ENCODE measurements around the gene SPATA6L. TPM values are rescaled to one million over a fixed set of nuclear protein-coding genes. Genes with fewer than 3 reads are reported as not detected.

SPATA6L gene
- total and polyA plus RNA-seq, 10 of the 15 experiments (the other 5 are each of a cell fraction or from before 2014, with no cell fraction given): 0.37 to 1.6 (median 0.91) TPM

- TF ChIP-seq ZSCAN29 (IDR thresholded peaks at IDR 0.05) (no peak), ZZZ3 (IDR thresholded peaks at IDR 0.05; ENCODE audit: control insufficient read depth, insufficient read length, low read depth) (no peak), RAD51 (IDR thresholded peaks at IDR 0.05) (no peak), WRNIP1 (IDR thresholded peaks at IDR 0.05; ENCODE audit: borderline replicate concordance, low read depth, low read length) (no peak), BMI1 (IDR thresholded peaks at IDR 0.05; ENCODE audit: borderline replicate concordance) (no peak), NFYA (IDR thresholded peaks at IDR 0.05; ENCODE audit: borderline replicate concordance, low read depth, low read length) (no peak), POU2F2 (IDR thresholded peaks at IDR 0.05; ENCODE audit: borderline replicate concordance, low read depth, low read length) (peak; percentile 95), MEF2B (IDR thresholded peaks at IDR 0.05; ENCODE audit: partially characterized antibody, poor library complexity, severe bottlenecking) (peak; percentile 53), GABPA (IDR thresholded peaks at IDR 0.05; ENCODE audit: low read depth) (0 out of 2 replicates have a peak, but pooled peaks have one; percentile 14), ASH2L (IDR thresholded peaks at IDR 0.05; ENCODE audit: borderline replicate concordance, low read depth) (no peak), MAX (IDR thresholded peaks at IDR 0.05; ENCODE audit: low read depth, low read length) (no peak), SMAD1 (IDR thresholded peaks at IDR 0.05; ENCODE audit: low read depth, partially characterized antibody) (no peak), RELA (IDR thresholded peaks at IDR 0.05; ENCODE audit: borderline replicate concordance, partially characterized antibody) (no peak), SMAD5 (IDR thresholded peaks at IDR 0.05; ENCODE audit: low read depth) (no peak), NFIC (IDR thresholded peaks at IDR 0.05; ENCODE audit: low read depth, low read length) (peak; percentile 79), STAT3 (IDR thresholded peaks at IDR 0.05; ENCODE audit: low read depth, low read length) (no peak), KDM1A (IDR thresholded peaks at IDR 0.05; ENCODE audit: borderline replicate concordance) (no peak), JUND (IDR thresholded peaks at IDR 0.05; ENCODE audit: low read depth, low read length) (no peak), EP300 (IDR thresholded peaks at IDR 0.05; ENCODE audit: borderline replicate concordance in 1 of 2, control insufficient read depth in 1 of 2, low read depth in 2 of 2, low read length in 2 of 2) (no peak), GATAD2B (conservative IDR thresholded peaks at IDR 0.05; ENCODE audit: low read depth) (no peak), POLR2A (IDR thresholded peaks at IDR 0.05; ENCODE audit: low read depth, low read length) (no peak)
- TF ChIP-seq, protein P1, sequence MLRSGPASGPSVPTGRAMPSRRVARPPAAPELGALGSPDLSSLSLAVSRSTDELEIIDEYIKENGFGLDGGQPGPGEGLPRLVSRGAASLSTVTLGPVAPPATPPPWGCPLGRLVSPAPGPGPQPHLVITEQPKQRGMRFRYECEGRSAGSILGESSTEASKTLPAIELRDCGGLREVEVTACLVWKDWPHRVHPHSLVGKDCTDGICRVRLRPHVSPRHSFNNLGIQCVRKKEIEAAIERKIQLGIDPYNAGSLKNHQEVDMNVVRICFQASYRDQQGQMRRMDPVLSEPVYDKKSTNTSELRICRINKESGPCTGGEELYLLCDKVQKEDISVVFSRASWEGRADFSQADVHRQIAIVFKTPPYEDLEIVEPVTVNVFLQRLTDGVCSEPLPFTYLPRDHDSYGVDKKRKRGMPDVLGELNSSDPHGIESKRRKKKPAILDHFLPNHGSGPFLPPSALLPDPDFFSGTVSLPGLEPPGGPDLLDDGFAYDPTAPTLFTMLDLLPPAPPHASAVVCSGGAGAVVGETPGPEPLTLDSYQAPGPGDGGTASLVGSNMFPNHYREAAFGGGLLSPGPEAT (IDR thresholded peaks at IDR 0.05; ENCODE audit: low read depth): no peak
- TF ChIP-seq, protein P2, sequence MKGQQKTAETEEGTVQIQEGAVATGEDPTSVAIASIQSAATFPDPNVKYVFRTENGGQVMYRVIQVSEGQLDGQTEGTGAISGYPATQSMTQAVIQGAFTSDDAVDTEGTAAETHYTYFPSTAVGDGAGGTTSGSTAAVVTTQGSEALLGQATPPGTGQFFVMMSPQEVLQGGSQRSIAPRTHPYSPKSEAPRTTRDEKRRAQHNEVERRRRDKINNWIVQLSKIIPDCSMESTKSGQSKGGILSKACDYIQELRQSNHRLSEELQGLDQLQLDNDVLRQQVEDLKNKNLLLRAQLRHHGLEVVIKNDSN (IDR thresholded peaks at IDR 0.05; ENCODE audit: borderline replicate concordance, extremely low read length, insufficient read depth, low read depth, low read length): no peak
Observed at GRCh38 chr9:4559261-4560182, 106.8 kb downstream of the SPATA6L start (continued).

All from GM12878 (cell line).